AG04449 (cell line): ENCODE measurements around the gene UNC5C.

ENCODE experiments used
- CTCF ChIA-PET: fragments of 350-600 bp; formaldehyde crosslinking; extraction: SDS; loops from one replicate; lab custom pipeline; 2021; ENCODE audit warnings: antibody characterized with exemption; lab: Yijun Ruan, JAX
- POLR2A ChIA-PET: fragments of 400-600, 350-600 bp; formaldehyde crosslinking; extraction: SDS; loops from one replicate; lab custom pipeline; 2020; ENCODE audit warnings: antibody characterized with exemption, inconsistent platforms; lab: Yijun Ruan, JAX
- DNase-seq: peaks from one replicate; pipeline ENCODE4 v3.0.0-alpha.2; 2010; ENCODE audit warnings: low read depth, low spot score
- H3K4me3 ChIP-seq: 2 replicates; pipeline ENCODE4 v1.5.1; 2011; ENCODE audit warnings: low read depth, mild to moderate bottlenecking, control low read depth, low read length
- CTCF ChIP-seq: IDR thresholded peaks from one replicate; pipeline ENCODE4 v1.5.1; 2011; ENCODE audit warnings: mild to moderate bottlenecking, moderate library complexity, low read length, control low read depth, inconsistent platforms; ENCODE audit not compliant: insufficient read depth; ENCODE audit errors: missing control alignments

UNC5C gene

GRCh38 chr4:95439071-95439470 lies 109.7 kb downstream of the UNC5C start:
- no peak for TF ChIP-seq CTCF
- DNase-seq: no peak
- POLR2A ChIA-PET: no interaction called here
- CTCF ChIA-PET: no interaction called here
- H3K4me3 ChIP-seq: no peak overlapping the region

- CTCF ChIA-PET: no interaction called here
- POLR2A ChIA-PET: no interaction called here
- no peak for DNase-seq
- TF ChIP-seq CTCF: no peak
- H3K4me3 ChIP-seq: no peak overlapping the region
These were observed 116.3 kb downstream of the UNC5C start for GRCh38 chr4:95432466-95432865.

- no peak for DNase-seq
- POLR2A ChIA-PET: no interaction called here
- TF ChIP-seq CTCF: no peak
- CTCF ChIA-PET: no interaction called here
- no peak overlapping the region for H3K4me3 ChIP-seq
These were observed 117.1 kb downstream of the UNC5C start for GRCh38 chr4:95431678-95432077.

GRCh38 chr4:95429416-95429815 lies 119.4 kb downstream of the UNC5C start:
- no peak for DNase-seq
- no peak for TF ChIP-seq CTCF
- CTCF ChIA-PET: no interaction called here
- POLR2A ChIA-PET: no interaction called here
- no peak overlapping the region for H3K4me3 ChIP-seq

- CTCF ChIA-PET: no interaction called here
- POLR2A ChIA-PET: no interaction called here
- no peak overlapping the region for H3K4me3 ChIP-seq
- DNase-seq: no peak
- TF ChIP-seq CTCF: no peak
These were observed 120.3 kb downstream of the UNC5C start for GRCh38 chr4:95428291-95429070.

- no peak for TF ChIP-seq CTCF
- CTCF ChIA-PET: no interaction called here
- no peak for DNase-seq
- H3K4me3 ChIP-seq: no peak overlapping the region
- POLR2A ChIA-PET: no interaction called here
These were observed 122.3 kb downstream of the UNC5C start for GRCh38 chr4:95426455-95426854.
